HG03066 (cell line): ENCODE results near the gene IGLL5.

Experiments
- ATAC-seq: cut with Tn5 transposase; IDR thresholded peaks from one replicate; pipeline ENCODE4 v1.9.1; 2021; ENCODE audit warnings: low read depth; ENCODE audit not compliant: unreplicated experiment

IGLL5 gene

GRCh38 chr22:22883090-22883727, 4.4 kb upstream of the IGLL5 start:
- ATAC-seq: no peak

GRCh38 chr22:22884010-22884887, 3.4 kb upstream of the IGLL5 start:
- ATAC-seq: no peak

GRCh38 chr22:22884888-22885840, 2.5 kb upstream of the IGLL5 start:
- ATAC-seq: no peak

GRCh38 chr22:22886546-22886945, 1.1 kb upstream of the IGLL5 start:
- ATAC-seq: no peak

- no peak for ATAC-seq
Measured at GRCh38 chr22:22888571-22889353, 1.1 kb downstream of the IGLL5 start.

GRCh38 chr22:22890085-22890484, 2.5 kb downstream of the IGLL5 start:
- ATAC-seq: no peak

GRCh38 chr22:22891139-22891621, 3.6 kb downstream of the IGLL5 start:
- ATAC-seq: no peak

- no peak for ATAC-seq
Measured at GRCh38 chr22:22892096-22893052, 4.8 kb downstream of the IGLL5 start.

GRCh38 chr22:22893077-22893805, 5.6 kb downstream of the IGLL5 start:
- ATAC-seq: no peak

GRCh38 chr22:22893891-22894739, 6.5 kb downstream of the IGLL5 start:
- no peak for ATAC-seq

GRCh38 chr22:22894740-22895731, 7.4 kb downstream of the IGLL5 start:
- no peak for ATAC-seq

GRCh38 chr22:22895776-22896445, 8.3 kb downstream of the IGLL5 start:
- no peak for ATAC-seq

- ATAC-seq: no peak
Measured at GRCh38 chr22:22896601-22897000, 9.0 kb downstream of the IGLL5 start.

- no peak for ATAC-seq
Measured at GRCh38 chr22:22897091-22897490, 9.5 kb downstream of the IGLL5 start.

- ATAC-seq: no peak
Measured at GRCh38 chr22:22897947-22898346, 10.3 kb downstream of the IGLL5 start.
